ENCODE results near the gene PDE8A. TPM values are rescaled to one million over a fixed set of nuclear protein-coding genes. Genes with fewer than 3 reads are reported as not detected.

PDE8A gene
- total RNA-seq, 1 donor from 2014 or later, result 8.6 TPM

- Mint-ChIP-seq H3K9me3 (no peaks in the 10 kb centered on the region), H3K4me3 (no peak overlapping the region), H3K27ac (ENCODE audit: unreplicated experiment) (no peak overlapping the region), H3K27me3 (ENCODE audit: low read depth) (peaks cover 4% of the 10 kb centered on the region), H3K36me3 (ENCODE audit: low read depth) (no peaks in the 10 kb centered on the region), H3K4me1 (peaks cover 4% of the 10 kb centered on the region)
- no peak for DNase-seq (ENCODE audit: low read depth, low spot score)
- no peak for TF ChIP-seq CTCF (conservative IDR thresholded peaks at IDR 0.05)
Observed at GRCh38 chr15:84953726-84954125, 27.9 kb upstream of the PDE8A start.

GRCh38 chr15:84955089-84955848, 26.4 kb upstream of the PDE8A start:
- Mint-ChIP-seq H3K27me3 (ENCODE audit: low read depth) (peaks cover 4% of the 10 kb centered on the region), H3K9me3 (no peaks in the 10 kb centered on the region), H3K36me3 (ENCODE audit: low read depth) (no peaks in the 10 kb centered on the region), H3K27ac (ENCODE audit: unreplicated experiment) (no peak overlapping the region), H3K4me3 (no peak overlapping the region), H3K4me1 (peaks cover 8% of the 10 kb centered on the region)
- TF ChIP-seq CTCF (conservative IDR thresholded peaks at IDR 0.05), result peak; percentile 76
- DNase-seq (ENCODE audit: low read depth, low spot score), result peak; percentile 39

DNA sequence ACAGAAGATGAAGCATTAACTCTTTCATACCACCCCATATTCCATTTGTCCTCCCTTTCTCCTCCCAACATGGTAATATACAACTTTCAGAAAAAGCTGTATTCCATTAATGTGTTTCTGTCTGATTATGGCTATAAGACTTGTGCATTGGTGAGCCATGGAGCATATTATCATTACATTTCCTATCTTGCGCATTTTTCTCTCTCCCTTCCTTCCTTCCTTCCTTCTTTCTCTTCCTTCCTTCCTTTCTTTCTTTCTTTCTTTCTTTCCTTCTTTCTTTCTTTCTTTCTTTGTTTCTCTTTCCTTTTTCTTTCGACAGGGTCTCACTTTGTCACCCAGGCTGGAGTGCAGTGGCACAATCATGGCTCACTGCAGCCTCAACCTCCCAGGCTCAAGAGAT, 25.5 kb upstream of the PDE8A start:
- H3K4me1 Mint-ChIP-seq, result peaks cover 8% of the 10 kb centered on the region
- H3K4me3 Mint-ChIP-seq, result no peak overlapping the region
- H3K27me3 Mint-ChIP-seq (ENCODE audit: low read depth), result peaks cover 4% of the 10 kb centered on the region
- no peak for TF ChIP-seq CTCF (conservative IDR thresholded peaks at IDR 0.05)
- no peak overlapping the region for H3K27ac Mint-ChIP-seq (ENCODE audit: unreplicated experiment)
- H3K36me3 Mint-ChIP-seq (ENCODE audit: low read depth), result no peaks in the 10 kb centered on the region
- H3K9me3 Mint-ChIP-seq, result no peaks in the 10 kb centered on the region
- DNase-seq (ENCODE audit: low read depth, low spot score), result no peak

DNA sequence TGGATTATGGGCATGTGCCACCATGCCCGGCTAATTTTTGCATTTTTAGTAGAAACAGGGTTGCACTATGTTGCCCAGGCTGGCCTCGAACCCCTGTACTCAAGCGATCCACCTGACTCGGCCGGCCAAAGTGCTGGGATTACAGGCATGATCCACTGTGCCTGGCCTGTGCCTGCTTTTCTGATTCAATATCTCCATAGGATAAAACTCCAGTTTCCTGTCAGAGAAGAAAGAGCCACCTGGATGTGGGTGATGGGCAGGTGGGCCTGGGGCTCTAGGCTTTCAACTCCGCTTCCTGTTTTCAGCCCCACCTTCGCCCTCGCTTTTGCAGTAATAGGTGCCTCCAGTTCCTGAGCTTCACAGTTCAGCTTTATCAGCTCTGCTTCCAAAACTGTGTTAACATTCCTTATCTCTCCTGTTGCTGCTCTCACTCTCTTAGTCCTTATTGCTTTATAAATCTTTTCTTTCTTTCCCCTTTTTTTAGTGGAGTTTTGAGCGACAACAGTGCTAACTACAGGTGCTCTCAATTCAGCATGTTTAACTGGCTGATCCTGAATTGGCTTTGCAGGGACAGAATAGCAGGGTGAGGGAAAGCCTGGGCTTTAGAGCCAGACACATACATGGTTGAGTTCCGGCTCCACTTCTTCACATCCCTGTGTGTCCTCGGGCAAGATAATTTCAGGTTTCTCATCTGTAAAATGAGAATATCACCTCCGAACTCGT, 21.1 kb upstream of the PDE8A start:
- H3K4me1 Mint-ChIP-seq, result peaks cover 8% of the 10 kb centered on the region
- H3K9me3 Mint-ChIP-seq, result peaks cover 7% of the 10 kb centered on the region
- H3K36me3 Mint-ChIP-seq (ENCODE audit: low read depth), result no peaks in the 10 kb centered on the region
- DNase-seq (ENCODE audit: low read depth, low spot score), result no peak
- no peak overlapping the region for H3K4me3 Mint-ChIP-seq
- no peak for TF ChIP-seq CTCF (conservative IDR thresholded peaks at IDR 0.05)
- peaks cover 4% of the 10 kb centered on the region for H3K27me3 Mint-ChIP-seq (ENCODE audit: low read depth)
- H3K27ac Mint-ChIP-seq (ENCODE audit: unreplicated experiment), result no peak overlapping the region

GRCh38 chr15:84961114-84961452, 20.6 kb upstream of the PDE8A start:
- no peak overlapping the region for H3K27ac Mint-ChIP-seq (ENCODE audit: unreplicated experiment)
- no peak for DNase-seq (ENCODE audit: low read depth, low spot score)
- H3K4me1 Mint-ChIP-seq, result peaks cover 5% of the 10 kb centered on the region
- peaks cover 7% of the 10 kb centered on the region for H3K9me3 Mint-ChIP-seq
- no peaks in the 10 kb centered on the region for H3K36me3 Mint-ChIP-seq (ENCODE audit: low read depth)
- H3K27me3 Mint-ChIP-seq (ENCODE audit: low read depth), result peaks cover 3% of the 10 kb centered on the region
- TF ChIP-seq CTCF (conservative IDR thresholded peaks at IDR 0.05), result no peak
- no peak overlapping the region for H3K4me3 Mint-ChIP-seq
